HG03097 (cell line): Measurements from ENCODE around the gene GGCT.
"Not testable (repeated sequence)": the region's sequence is repeated elsewhere in the genome, so short reads cannot be mapped to it uniquely, and the experiment has no call there.

Experiments used
- ATAC-seq: cut with Tn5 transposase; IDR thresholded peaks from one replicate; pipeline ENCODE4 v1.9.1; 2021; ENCODE audit not compliant: unreplicated experiment, low FRiP score

Gene GGCT

GRCh38 chr7:30519122-30519521, 14.5 kb upstream of the GGCT start:
- no peak for ATAC-seq

- no peak for ATAC-seq
These were observed 11.1 kb upstream of the GGCT start for GRCh38 chr7:30515761-30516160.

GRCh38 chr7:30514776-30515175, 10.1 kb upstream of the GGCT start:
- no peak for ATAC-seq

GRCh38 chr7:30514177-30514576, 9.5 kb upstream of the GGCT start:
- ATAC-seq, result no peak

- ATAC-seq, result no peak
These were observed 9.1 kb upstream of the GGCT start for GRCh38 chr7:30513762-30514161.

GRCh38 chr7:30511973-30512662, 7.5 kb upstream of the GGCT start:
- ATAC-seq, result no peak

GRCh38 chr7:30511494-30511893, 6.9 kb upstream of the GGCT start:
- no peak for ATAC-seq

GRCh38 chr7:30510124-30511075, 5.8 kb upstream of the GGCT start:
- ATAC-seq, result no peak

GRCh38 chr7:30509171-30509857, 4.7 kb upstream of the GGCT start:
- ATAC-seq, result not testable (repeated sequence)

GRCh38 chr7:30507346-30507900, 2.8 kb upstream of the GGCT start:
- not testable (repeated sequence) for ATAC-seq

- ATAC-seq, result peak; percentile 21
These were observed 607 bp upstream of the GGCT start for GRCh38 chr7:30505174-30505697.

GRCh38 chr7:30503274-30504212, 1.1 kb downstream of the GGCT start:
- no peak for ATAC-seq

- no peak for ATAC-seq
These were observed 2.0 kb downstream of the GGCT start for GRCh38 chr7:30502470-30503251.

GRCh38 chr7:30501264-30501663, 3.4 kb downstream of the GGCT start:
- no peak for ATAC-seq

GRCh38 chr7:30493228-30493627, 11.4 kb downstream of the GGCT start:
- no peak for ATAC-seq

- no peak for ATAC-seq
These were observed 13.2 kb downstream of the GGCT start for GRCh38 chr7:30491417-30491816.

GRCh38 chr7:30487371-30487770, 17.3 kb downstream of the GGCT start:
- ATAC-seq, result no peak

GRCh38 chr7:30485667-30486066, 19.0 kb downstream of the GGCT start:
- no peak for ATAC-seq

GRCh38 chr7:30481416-30481815, 23.2 kb downstream of the GGCT start:
- not testable (repeated sequence) for ATAC-seq
